Stimulated activated CD4-positive, alpha-beta T cell treated with anti-CD3 and anti-CD28 coated beads, Interleukin-4, amount 100 ng/mL, for 48 hours (primary cell): Measurements from ENCODE around the gene GGCX.
A peak's percentile ranks its signal among the peaks of the same experiment; 100 is the strongest.
"Not testable (repeated sequence)": the region's sequence is repeated elsewhere in the genome, so short reads cannot be mapped to it uniquely, and the experiment has no call there.

ENCODE experiments used
- DNase-seq, 2 donors: peaks; one replicate each; pipeline ENCODE4 v3.0.0-alpha.2; 2020; ENCODE audit warnings: low read depth in 2 of 2

Gene GGCX

DNA sequence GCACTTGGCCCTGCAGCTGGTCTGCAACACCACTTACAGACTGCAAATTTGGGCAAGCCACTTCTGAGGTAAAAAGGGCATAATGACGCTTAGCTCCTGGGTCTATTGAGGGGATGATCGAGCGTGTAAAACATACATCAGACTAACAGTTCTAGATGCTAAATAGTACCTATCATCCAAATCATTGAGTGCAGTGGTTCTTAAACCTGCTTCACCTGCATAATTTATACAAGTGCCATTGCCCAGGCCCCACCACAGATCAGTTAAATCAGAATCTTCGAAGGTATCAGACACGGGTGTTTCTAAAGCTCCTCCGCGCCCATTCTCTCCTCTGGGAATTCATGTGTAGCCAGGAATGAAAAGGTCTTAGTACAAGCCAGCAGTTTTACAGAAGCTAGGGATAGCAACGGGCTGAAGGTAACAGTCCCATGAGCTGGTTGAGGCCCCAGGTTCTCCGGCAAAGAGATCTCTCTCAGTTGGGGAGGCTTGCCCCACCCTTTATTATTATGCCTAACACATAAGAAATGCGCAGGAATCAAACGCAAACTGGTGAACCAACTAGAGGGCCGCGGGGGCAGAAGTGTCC is 33.5 kb upstream of the GGCX start:
- no peak for DNase-seq

DNA sequence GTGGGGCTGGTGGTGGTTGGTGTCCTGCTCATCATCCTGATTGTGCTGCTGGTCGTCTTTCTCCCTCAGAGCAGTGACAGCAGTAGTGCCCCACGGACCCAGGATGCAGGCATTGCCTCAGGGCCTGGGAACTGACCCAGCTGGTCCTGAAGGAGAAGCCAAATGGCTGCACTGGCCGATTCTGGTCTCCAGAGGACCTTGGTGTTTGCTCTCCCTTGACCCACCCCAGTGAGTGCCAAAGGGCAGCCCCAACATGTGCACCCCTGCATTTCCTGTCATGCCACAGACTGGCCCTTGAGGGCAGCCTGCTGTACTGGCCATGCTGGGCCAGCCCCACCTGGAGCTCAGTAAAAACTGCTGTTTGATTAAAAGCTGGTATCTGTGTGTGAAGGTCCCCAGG is 31.7 kb upstream of the GGCX start:
- DNase-seq = no peak

DNA sequence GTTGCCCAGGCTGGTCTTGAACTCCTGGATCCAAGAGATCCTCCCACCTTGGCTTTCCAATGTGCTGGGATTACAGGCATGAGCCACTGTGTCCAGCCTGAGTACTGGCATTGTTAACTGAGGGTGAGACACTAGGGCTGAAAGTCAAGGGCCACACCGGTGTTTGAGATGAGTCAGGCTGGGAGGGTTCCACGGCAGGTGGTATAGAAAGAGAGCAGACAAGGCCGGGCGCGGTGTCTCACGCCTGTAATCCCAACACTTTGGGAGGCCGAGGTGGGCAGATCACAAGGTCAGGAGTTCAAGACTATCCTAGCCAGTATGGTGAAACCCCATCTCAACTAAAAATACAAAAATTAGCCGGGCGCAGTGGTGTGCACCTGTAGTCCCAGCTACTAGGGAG is 31.0 kb upstream of the GGCX start:
- not testable (repeated sequence) for DNase-seq

DNA sequence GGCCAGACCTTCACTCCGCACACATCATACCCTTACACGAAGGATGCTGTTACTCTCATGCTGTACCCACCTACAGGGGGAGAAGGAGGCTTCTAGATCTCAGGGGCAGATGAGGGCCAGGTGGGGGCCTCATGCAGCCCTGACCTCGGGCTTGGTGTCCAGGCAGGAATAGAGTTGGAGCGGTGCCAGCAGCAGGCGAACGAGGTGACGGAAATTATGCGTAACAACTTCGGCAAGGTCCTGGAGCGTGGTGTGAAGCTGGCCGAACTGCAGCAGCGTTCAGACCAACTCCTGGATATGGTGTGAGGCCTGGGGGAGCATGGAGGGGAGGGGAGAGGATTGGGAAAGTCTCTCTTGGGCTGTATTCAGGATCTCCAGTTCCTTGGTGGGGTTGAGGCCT is 30.3 kb upstream of the GGCX start:
- DNase-seq = no peak

DNA sequence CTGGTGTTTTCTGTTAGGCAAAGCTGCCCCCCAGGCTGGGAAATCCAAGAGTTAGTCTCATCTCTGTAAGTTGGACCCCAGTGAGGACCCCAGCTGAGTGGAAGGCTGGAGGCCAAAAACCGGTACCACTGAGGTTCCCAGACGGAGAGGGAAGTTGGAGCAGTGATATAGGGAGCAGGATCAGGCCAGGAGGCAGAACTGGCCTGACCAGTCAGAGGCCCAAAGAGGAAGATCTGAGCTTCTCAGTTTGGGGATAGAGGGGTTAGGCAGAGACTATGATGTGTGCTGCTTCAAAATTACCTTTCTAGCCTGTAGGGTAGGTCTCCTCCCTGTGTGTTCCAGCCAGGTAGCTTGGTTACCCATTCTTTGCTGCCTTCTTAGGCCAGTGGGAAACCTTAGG is 29.7 kb upstream of the GGCX start:
- DNase-seq = no peak

DNA sequence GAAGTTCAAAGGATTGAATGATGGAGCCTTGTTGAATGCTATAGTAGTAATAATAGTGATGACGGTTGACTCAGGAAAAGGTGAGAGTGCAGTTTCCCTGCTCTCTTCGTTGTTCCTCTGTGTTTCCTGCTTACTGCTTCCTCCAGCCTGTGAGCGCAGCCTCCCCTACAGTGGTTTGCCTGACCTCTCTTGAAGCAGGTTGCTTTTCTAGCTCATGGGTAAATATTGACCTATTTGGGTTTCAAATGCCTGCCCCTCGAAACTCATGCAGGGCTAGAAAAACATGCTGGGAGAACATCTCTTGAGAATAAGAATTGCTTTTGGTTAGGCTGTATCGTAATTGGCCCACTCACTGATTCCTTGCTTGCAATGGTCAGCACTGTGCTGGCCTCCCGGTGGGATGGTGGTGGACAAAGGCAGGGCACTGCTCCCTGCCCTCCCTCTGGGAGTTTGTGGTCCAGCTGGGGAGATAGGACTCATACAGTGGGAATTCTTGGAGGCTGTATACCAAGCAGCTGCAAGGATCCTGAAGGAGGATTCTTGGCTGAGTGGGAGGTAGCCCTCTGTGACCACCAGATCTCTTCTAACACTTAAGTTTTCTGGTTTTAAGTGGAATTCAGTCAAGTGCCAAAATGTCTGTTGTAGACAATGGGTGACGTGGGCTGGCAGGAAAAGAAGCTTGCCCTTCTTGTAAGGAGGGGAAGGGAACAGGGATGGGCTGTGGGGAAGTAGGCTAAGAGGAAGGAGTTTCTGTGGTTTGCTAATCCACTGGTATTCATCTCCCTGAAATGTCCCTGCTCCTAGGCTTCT is 28.9 kb upstream of the GGCX start:
- no peak for DNase-seq

DNA sequence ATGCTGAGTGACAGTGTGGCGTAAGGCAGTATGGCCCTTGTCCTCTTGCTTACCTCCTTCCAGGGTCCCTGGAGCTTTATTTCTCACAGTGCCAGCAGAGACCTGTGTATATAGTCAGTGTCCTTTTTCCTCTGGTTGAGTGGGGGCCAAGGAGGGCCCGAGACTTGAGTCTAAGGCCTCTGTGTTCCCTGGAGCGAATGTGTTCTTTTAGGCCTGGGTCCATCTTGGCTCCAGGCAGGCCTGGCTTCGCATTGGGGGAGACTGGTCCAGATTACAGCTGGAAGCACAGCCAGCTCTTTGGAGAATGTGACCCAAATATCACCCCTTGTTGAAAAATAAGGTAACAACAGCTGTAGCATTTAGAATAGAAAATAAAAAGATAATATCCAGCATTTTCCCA is 27.9 kb upstream of the GGCX start:
- DNase-seq = no peak

DNA sequence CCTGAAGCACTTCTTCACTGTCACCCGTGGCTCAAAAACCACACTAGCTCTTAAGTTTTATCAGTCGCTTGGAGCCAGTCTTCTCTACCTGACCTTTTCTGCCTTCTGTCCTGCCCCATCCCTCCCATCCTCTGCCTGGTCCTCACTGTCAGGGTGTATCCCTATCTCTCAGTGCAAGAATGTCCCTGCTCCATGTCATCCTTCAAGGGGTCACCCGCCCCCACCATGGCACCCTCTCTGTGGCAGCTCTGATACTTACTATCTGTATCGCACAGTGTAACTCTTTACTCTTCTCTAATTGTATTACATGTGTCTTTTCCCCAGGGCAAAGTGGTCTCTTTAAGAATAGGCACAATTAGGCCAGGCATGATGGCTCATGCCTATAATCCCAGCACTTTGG is 27.4 kb upstream of the GGCX start:
- no peak for DNase-seq

DNA sequence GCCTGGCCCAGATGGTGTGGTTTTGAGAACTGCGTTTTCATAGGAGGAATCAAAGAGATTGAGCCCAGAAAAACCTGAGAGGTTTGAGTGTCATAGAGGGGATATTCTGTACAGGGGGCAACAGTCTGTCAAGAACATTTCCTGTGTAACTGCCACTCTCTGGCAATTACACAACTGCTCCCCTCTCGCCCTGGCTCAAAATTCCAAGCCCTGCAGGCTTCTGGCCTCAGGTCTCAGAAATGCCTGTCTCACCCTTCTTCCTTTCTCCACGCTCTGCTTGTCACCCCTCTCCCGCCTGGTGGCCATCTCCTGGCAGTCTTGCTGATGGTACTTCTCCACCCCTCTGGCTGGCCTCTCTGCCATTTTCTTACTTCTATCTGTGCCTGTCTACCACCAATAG is 26.9 kb upstream of the GGCX start:
- DNase-seq = no peak

DNA sequence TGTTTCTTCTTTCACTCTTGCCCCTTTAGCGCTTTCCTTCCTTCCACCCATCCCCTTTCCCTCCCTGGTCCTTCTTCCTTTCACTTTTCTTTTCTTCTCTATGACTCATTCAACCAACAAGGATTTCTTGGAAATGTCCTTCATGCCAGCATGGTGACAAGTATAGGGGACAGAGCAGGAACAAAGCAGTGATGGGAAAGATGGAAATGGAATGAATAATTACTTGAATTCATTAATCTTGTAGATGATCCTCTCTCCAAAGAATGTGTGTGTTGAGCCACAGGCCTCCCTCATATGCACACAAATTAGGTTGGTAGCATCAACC is 24.4 kb upstream of the GGCX start:
- no peak for DNase-seq

DNA sequence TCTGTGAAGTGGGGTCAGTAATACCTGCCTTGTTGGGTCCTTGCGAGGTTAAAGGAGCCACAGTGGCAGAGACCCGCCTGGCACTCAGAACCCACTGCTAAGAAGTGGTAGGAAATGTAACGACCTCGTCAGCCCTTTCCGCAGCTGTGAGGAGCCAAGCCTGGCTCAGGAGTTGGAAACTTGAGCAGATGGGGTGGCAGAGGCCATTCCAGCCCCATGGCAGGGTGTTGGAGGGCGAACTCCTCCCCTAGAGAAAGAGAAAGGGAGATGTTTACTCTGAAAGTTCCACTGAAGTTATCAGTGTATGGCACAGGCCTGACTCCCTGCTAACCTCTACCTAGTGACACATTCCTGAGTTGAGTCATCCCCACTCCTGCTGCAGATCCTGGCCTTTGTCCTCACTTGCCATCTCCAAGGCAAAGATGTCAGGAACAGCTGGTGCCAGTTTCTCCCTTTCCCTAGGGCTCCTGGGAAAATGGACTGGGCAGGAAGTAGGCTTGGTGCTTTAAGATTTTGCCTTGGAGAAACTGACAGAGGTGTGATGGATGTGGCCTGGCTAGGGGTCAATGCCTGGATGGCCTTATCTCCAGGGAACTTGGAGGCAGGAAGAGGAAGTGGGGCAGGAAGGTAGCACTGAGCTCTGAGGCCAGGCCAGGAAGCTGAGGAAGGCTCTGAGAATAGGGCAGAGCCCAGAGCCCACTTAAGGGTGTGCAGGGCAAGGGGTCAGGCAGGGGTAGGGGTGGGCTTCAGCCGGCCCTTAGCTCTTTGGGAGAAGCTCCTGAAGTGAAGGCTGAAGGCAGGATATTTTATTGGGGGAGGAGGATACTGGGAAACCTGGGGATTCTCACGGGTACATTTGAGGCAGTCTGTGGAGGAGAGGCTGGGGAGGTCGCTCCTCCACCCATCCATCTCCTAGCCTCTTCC is 23.8 kb upstream of the GGCX start:
- DNase-seq = no peak

DNA sequence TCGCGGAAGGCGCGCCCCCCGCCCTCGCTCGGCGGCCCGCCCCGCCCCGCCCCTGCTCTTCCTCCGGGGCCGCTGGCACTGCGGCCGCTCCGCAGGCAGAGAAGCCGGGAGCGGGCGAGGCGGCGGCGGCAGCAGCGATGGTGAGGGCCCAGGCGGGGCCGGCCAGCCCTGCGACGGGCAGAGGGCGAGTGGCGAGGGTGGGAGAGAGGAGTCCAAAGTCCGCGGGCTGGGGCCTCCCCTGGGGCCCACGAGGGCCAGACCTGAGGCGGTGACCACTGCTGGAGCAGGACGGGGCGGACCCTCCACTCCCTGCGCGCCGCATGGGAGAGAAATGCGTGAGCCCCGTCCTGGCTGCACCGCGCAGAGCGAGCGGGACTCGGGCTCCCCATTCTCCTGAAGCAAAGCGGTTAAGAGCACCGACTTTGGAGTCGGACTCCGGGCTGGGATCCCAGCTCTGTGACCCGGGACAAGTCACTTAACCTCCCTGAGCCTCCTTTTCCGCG is 23.1 kb upstream of the GGCX start, which contains the start of gene VAMP5:
Gene VAMP5, plus strand, starts transcription at position 78 of the 503 bp plus-strand sequence. Its CDS starts 60 bp downstream, at position 138.
- DNase-seq = no peak

DNA sequence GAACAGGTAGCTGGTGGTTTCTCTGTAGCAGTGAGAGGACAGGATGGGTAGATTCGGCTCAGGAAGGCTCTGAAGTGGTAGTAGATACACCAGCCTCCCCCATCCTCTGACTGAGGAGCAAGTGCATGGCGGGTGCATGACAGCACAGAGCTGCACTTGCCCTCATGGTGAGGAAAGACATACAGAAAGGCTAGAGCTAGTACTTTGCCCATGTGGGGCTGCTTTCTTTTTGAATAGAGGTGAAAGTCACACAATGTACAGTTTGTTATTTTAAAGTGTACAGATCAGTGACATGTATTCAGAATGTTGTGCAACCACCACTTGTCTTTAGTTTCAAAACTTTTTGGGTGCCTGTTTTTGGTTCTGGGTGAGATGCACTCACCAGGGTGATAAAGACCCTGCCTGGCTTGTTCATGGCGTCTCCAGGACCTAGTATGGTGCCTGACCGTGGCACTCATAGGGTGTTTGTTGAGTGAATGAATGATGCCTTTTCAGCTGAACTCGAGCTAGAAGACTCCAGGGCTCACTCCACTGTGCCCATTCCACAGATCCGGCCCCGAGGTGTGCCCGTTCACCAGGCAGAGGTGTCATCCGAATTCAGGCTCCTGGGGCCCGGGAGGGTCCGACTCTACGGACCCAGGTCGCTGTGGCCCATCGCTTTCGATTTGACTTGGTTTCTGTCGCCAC is 22.5 kb upstream of the GGCX start:
- DNase-seq = no peak

DNA sequence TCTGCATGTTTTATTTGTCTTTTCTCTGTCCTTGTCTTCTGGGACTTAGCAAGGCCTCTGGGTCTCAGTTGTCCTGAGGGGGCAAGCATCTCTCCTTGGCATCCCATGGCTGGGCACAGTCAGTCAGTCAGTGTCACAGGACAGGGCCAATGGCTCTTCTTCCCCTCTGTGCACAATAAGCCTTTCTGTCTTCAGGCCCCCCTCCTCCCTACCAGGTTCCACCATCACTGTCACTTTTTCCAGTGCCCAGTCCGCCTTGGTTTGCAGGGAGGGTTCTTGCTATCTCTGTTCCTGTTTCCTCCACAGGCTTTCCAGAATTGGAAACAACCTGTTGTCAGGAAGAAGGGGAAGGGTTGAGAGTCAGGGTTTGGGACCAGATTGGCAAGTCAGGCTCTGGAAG is 21.2 kb upstream of the GGCX start:
- no peak for DNase-seq

DNA sequence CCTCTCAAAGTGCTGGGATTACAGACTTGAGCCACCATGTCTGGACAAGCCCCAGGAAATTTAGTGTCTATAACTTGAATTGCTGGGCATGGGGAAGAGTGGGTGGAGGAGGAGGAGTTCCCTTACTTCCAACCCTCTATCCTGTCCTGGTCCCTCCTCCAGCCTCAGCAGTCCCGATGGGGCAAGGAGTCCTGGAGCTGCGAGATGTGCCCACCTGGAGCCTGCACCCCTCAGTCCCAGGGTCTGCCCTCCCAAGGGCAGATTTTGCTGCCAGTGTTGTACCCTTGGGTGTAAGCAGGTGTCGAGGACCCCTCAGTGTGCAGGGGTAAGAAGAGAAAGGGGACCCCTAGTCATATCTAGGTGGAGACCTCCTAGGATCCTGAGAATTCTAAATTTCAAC is 18.9 kb upstream of the GGCX start:
- no peak for DNase-seq

DNA sequence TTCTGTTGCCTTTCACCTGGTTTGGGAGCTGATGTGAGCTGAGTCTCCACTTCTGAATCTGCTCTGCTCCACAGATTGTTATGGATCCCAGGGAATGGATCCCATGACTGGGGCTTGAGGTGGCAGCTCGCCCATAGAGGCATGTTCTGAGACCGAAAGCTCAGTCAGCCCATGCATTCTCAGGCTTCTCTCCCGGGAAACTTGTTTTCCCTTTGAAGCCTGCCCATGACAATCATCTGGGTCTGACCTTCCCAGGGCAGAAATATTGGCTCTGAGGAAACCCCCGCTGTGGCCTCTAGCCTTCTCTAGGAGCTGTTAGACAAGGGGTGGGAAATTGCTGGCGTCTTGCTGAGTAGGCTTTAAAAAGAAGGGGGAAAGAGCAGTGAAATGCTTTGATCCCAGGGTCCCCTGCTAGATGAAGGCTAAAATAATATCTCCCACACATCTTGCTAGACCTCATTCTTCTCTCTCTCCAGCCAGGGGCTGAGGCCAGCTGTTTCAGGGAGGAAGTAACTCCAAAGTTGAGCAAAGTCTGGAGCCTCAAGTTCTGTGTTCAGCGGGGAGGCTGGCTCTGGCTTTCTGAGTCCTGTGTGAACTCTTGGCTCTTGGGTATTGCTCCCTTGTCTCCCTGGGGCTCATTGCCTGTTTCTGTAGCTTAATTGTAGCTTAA is 18.1 kb upstream of the GGCX start:
- no peak for DNase-seq

DNA sequence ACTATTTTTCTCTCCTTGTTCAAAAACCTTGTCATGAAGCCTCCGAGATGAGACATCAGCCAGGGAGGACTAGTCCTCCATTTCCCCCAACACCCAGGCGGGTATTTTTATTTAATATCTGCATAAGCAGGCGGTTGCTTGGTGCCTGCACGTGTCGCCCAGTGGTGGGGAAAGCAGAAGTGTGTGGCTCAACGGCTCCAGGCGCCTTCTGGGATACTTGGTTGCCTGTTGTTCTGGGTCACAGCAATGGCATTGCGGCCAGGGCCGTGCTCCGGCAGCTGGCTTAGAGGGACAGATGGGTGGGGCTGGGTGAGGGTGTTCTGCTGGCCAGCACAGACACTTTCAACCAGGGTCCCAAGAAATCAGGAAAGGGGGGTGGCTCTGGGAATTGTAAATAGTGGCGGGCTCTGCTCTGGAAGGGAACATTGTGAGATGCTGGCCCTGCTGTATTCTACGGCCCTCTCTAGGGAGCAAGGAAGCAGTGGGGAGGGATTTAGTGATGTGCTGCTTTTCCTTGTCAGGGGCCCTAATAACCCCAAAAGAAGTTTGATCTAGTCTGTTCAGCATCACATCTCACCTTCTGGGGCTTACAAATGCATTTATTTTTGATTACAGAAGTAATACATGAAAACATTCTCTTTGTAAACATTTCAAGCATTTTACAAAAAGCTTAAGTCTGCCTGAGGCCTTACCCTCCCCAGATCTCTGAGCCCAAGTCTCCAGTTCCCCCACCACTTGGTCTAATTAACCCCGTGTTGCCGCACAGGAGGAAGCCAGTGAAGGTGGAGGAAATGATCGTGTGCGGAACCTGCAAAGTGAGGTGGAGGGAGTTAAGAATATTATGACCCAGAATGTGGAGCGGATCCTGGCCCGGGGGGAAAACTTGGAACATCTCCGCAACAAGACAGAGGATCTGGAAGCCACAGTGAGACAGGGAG is 17.2 kb upstream of the GGCX start:
- no peak for DNase-seq

DNA sequence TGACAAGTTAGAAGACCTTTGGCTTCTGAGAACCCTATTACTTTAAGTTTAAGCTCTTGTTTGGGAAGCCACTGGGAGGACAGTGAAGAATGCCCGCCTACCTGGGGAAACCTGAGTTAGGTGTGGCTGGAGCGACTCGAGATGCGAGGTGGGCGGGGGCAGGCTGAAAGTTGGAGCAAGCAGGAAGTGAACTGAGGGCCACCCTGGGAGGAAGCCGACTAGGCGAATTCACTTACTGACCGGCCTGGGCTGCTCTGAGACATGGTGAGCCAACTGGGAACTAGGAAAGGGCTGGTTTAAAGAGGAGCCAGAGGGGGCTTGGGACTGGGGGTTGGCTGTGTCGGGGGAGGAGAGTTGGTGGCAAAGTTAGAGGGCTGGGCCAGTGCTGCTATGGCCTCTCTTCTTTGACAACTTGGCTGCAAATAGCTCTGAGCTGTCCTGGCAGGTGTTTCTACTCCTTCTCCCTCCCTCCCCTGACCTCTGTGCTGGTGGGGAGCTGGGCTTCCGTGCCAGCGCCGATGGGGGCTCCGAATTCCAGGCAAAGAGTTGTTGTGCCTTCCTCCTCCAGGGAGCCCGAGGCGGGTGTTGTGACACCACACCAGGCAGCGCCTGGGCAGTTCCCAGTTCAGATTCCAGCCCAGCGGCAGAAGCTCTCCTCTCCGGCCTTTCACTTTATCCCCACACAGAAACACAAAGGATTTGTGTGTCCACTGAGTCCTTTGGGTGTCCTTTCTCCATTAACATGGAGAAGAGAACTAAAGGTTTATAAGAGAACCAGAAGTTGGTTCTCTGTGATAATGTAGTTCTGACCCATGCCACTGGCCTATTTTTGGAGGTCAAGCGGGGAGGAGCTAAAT is 16.3 kb upstream of the GGCX start, which contains the start of gene VAMP8:
Gene VAMP8, plus strand, starts transcription at position 201 of the 857 bp plus-strand sequence. Its CDS starts 61 bp downstream, at position 262.
- peak; percentile 54 to 55 for DNase-seq

DNA sequence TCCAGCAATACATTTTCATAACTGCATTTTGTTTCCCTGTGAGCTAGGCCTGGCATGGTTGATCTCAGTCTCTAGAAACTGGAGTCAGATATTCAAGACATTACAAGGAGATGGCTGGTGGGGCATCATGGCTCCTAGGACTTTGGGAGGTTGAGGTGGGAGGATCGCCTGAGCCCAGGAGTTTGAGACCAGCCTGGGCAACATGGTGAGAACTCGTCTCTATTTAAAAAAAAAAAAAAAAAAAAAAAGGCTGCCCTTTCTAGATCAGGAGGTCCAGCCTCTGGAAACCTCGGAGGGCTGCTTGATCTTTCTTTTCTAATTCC is 15.7 kb upstream of the GGCX start:
- DNase-seq = no peak
